CD4-positive, alpha-beta T cell treated with Interleukin-12 subunit alpha and Interleukin-12 subunit beta, for 1 hour (primary cell): Measurements from ENCODE around the gene BCL11B.

Experiments
- DNase-seq: peaks from one replicate; pipeline ENCODE4 v3.0.0-alpha.2; 2020

BCL11B gene

DNA sequence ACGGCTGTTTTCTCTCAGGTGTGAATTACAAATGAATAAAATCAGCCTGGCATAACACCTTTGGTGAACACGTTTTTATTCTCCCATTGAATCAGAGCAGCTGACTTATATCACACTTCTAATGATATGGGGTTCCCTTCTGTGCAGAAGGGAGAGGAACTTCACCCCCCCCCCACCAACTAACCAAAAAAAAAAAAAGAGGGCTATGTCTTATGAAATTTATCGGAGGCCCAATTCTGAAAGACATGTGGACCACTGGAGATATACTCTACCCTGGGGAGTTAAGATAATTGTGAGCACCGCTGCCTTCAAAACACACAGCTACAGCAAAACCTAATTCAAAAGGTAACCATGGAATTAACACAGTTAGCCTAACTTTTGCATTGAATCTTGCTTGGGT lies 4.6 kb downstream of the BCL11B start:
- DNase-seq: peak; percentile 26

GRCh38 chr14:99266181-99267178 lies 5.5 kb downstream of the BCL11B start:
- DNase-seq: peak; percentile 90

DNA sequence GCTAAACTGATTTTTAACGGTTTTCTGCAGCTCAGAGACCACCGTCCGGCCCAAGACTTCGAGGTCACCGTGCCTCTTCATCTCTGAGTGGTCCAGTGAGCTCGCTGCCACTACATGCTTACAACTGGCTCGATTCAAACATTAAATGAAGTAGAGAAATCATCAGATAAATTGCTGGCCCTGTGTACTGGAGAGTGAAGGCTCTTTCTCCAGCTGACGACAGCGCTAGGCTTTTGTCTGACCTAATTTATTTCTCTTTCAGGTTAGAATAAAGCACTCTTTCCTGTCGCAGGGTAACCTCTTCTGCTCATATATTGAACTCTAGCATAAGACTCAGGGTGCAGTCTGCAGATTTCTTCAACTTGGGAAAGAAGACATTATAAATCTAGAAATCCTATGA lies 6.4 kb downstream of the BCL11B start:
- peak; percentile 51 for DNase-seq

- DNase-seq: peak; percentile 20
Observed at GRCh38 chr14:99264691-99265450, 7.1 kb downstream of the BCL11B start.

GRCh38 chr14:99263564-99264330 lies 8.2 kb downstream of the BCL11B start:
- peak; percentile 18 for DNase-seq

GRCh38 chr14:99262977-99263448 lies 9.0 kb downstream of the BCL11B start:
- DNase-seq: peak; percentile 23

DNA sequence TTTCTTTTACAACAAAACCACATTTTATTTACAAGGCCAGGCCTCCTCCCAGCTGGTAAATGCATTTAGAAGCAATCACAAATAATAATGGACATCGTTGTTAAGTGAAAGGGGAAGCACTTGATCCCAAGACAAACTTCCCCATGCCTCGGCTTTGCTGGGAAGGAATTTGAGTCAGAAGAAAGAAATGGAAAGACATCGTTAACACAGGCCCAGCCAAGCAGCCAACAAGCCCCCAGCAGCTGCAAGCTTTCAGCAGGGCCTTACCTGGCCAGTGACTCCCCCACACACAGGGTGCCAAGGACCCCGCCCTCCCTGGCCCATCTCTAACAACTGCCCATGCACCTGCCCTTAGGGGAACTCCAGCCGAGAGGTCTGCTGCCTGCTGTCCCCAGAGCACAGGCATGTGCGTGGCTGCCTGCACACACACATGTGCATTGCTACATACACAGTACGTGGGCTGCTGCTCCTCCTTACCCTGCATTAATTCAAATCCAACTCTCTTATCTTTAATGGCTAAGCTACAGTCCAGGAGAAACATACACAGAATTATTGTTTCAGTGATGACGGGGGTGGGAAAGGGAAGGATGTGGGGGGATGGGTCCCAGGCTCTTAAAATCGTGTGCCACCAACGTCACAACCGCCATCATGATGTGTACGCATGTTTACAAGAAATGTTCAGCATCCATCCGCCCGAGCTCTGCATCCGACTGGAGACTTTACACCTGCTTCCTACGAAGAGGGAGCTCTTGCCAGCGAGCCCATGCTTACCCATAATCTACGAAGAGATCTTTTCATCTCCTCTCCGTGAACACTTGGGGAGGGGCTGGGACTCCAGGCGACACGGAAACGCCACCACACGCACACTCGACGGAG lies 9.8 kb downstream of the BCL11B start:
- peak; percentile 86 for DNase-seq

- DNase-seq: peak; percentile 77
Observed at GRCh38 chr14:99260587-99261551, 11.1 kb downstream of the BCL11B start.

DNA sequence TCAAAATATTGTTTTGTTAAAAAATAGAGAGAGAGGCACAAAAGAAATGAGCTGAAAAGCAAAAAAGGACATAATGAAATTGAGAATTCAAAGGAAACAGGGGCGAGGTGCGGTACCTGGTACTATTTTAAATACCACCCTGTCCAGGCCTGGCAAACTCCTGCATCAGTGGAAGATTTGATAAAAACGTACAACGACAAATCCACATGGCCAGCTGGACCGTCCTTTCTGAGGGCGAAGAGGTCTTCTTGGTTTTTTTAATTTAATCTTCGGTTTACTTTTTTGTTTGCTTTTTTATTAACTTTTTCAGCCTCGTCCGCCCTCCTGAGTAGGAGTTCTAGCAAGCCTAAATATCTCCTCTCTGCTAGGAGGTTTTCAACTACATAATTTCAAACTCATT lies 11.9 kb downstream of the BCL11B start:
- peak; percentile 10 for DNase-seq

DNA sequence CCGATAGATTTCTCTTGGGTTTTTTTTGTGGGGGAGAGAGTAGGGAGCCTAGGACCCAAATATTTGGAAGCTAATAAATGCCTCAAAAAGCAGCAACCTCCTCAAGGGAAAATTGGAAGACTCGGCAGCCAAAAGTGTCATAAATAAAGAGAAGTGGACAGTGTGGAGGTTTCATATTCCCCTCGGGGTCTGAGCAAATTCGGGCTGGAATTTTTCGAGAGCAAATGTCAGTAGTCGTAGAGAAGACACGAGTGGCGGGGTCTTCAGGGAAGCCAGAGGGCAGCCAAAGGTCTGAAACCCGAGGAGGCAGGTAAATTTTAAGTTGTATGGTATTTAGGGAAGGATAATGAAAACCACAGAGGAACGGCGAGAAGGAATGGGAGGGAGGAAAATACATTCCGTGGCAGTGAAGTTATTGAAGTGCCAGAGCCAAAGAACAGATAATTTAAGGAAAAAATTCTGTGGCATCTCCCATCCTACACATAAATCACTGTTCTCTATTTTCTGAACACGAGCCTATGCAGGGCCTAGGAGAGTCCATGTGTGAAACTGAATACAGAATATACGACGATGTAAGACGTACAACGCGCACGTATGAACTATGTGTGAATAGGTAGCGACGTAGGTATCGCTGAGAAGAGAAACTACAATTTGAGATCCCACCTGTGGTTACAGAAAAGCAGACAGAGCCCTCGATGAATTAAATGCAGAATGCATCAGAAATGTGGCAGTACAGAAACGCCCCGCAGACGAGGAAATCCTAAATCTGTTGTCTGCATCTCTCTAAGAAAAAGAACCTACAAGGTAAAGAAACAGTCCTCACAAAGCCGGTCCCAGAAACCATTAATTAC lies 12.9 kb downstream of the BCL11B start:
- peak; percentile 75 for DNase-seq

DNA sequence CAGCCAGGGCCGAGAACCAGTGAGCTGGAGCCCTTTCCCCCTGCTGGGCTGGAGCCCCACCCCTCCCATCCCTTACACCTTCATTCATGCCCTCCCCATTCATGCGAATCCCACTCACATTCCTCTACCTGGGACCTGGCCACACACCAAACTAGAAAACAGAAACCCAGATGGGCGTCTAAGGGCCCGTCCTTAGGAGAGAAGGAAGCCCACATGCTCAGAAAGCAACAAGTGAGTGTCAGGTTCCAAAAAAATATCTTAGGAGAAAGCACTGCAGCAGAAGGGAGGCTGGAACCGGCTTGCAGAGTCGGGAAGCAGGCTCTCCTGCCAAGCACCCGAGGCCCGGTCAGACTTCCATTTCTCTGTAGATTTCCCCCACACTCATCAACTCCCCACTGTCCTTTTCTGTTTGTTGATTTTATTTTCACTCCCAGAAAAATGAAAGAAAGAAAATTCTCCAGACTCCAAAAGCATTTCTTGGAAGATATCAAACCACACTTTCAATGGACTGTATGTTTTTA lies 13.6 kb downstream of the BCL11B start:
- no peak for DNase-seq

DNA sequence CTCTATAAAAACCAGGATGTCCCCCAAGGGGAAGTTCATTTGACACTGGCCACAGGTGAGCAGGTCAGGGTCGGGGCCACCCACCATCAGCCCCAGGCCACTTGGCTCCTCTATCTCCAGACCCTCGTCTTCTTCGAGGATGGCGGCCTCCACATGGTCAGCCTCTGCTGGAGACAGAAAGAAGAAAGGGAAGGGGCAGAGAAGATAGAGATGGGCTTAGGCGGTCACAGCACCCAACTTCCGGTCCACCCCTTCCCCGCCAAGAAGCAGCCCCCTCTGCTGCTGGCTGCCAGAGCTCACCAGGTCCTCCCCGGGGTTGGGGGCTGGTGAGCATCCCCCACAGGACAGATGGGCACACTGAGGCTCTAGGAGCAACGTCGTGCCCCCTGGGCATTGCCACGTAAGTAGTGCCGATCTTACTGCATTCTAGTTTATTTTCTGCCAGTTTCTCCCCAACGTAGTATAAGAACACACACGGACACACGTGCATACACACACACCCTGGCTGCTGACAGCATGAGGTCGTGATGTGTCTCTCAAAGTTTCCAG lies 14.2 kb downstream of the BCL11B start:
- no peak for DNase-seq

DNA sequence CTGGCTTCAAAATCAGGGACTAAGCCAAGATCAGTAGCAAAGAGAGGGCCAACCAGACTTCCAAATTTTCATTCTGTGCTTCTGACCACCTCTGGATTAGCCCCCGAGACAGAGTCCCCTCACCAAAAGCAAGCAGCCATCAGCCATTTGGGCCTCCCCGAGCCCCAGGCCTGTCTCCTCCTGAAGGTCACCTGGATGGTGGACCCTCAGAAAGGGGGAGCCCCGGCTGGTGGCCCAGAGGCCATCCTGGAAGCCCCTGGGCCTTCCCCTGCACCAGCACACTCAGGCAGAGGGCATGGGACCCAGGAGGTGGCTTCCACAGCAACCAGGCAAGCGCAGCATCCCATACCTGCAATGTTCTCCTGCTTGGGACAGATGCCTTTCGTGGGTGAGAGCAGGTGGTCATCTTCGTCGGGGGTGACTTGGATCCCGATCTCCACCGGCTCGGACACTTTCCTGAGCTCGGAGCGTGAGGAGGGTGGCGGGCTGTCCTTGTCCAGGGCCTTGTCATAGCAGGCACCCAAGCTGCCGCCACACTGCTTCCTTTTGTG lies 14.8 kb downstream of the BCL11B start:
- no peak for DNase-seq

DNA sequence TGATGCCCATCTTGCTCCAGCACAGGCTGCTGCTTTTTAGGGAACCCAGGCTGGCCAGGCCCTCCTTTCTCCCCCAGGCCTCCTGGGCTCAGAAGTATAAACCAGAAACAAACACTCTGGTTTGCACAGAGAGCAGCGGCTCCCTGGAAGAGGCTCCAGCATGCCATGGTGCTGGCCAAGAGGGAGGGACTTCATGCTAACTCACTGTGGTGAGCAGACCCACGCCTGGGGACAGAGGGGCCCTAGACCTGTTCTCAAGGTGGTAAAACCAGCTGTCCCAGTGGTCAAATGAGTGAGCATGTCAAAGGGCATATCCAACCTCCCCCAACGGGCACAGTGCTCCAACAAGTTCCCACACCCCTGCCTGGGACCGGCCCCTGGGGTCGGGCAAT lies 15.5 kb downstream of the BCL11B start:
- DNase-seq: no peak

GRCh38 chr14:99255621-99256482 lies 16.1 kb downstream of the BCL11B start:
- DNase-seq: no peak

DNA sequence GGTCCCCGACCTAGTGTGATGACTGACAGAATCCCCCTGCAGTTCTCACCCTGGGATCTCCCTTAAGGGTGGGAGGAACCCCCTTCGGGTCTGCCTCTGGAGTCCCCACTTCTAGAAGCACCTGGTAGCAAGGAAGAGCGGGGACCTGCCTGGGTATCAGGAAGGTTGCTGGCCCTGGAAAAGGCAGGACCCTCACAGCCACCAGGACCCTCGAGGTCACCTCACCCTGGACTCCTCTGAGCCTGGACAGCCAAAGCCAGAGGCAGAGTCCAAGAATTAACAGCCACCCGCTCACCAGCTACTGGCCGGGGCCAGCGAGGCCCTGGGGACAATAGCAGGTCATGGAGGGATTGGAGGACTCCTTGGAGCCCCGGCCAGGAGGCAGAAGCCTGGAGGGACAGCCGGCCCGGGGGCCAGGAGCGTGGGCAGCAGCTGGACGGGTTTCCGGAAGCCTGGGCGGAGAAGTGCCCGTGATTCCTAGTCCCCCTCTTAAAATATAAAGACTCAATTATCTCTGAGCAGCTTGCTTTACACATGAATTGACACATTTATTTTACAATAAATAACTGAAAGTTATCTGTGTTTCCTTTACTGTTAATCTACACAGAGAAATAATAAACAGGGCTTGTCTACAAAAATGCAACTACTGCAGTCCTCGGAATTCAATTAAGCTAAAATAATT lies 17.5 kb downstream of the BCL11B start:
- DNase-seq: no peak

GRCh38 chr14:99253890-99254289 lies 18.1 kb downstream of the BCL11B start:
- no peak for DNase-seq
